Measurements from ENCODE around the gene PCGF1.

GRCh38 chr2:74534411-74534810, 26.9 kb upstream of the PCGF1 start:
- TF ChIP-seq POLR2A (IDR thresholded peaks at IDR 0.05) (no peak), CTCF (IDR thresholded peaks at IDR 0.05) (no peak), EP300 (IDR thresholded peaks at IDR 0.05) (no peak)
